H1 (cell line): ENCODE data around the gene HLA-DPA1.

Source experiments
- BCL11A ChIP-seq, 2 experiments: IDR thresholded peaks; one replicate each; pipeline ENCODE4 v1.6.1; 2011; ENCODE audit warnings: low read depth in 2 of 2, low read length in 2 of 2, mild to moderate bottlenecking in 2 of 2
- CEBPB ChIP-seq: IDR thresholded peaks from 2 replicates; pipeline ENCODE4 v1.6.1; 2012; ENCODE audit warnings: low read depth, low read length
- CHD2 ChIP-seq: IDR thresholded peaks from 2 replicates; pipeline ENCODE4 v1.6.1; 2012; ENCODE audit warnings: low read length, improper control_type of control experiment
- CTCF ChIP-seq, 3 experiments: IDR thresholded peaks; 1 replicate in 2 of 3; 2 replicates in 1 of 3; pipeline versions ENCODE4 v1.5.1 to v1.6.1; 2011; ENCODE audit warnings: low read length in 3 of 3, mild to moderate bottlenecking in 3 of 3, inconsistent platforms in 2 of 3, low read depth in 1 of 3, moderate library complexity in 1 of 3; ENCODE audit not compliant: insufficient read depth in 1 of 3; ENCODE audit errors: control extremely low read depth in 1 of 3
- GTF2F1 ChIP-seq: IDR thresholded peaks from 2 replicates; pipeline ENCODE4 v1.6.1; 2012; ENCODE audit warnings: low read depth, low read length, improper control_type of control experiment, borderline replicate concordance
- MAX ChIP-seq: IDR thresholded peaks from 2 replicates; pipeline ENCODE4 v1.6.1; 2012; ENCODE audit warnings: inconsistent platforms
- POLR2A ChIP-seq, 2 experiments: IDR thresholded peaks; 1 replicate in 1 of 2; 2 replicates in 1 of 2; pipeline ENCODE4 v1.6.1; 2011; ENCODE audit warnings: low read depth in 2 of 2, low read length in 2 of 2, mild to moderate bottlenecking in 2 of 2; ENCODE audit errors: control extremely low read depth in 1 of 2
- POLR2AphosphoS5 ChIP-seq: IDR thresholded peaks from 2 replicates; pipeline ENCODE4 v1.6.1; 2011; ENCODE audit warnings: low read depth, low read length
- POU5F1 ChIP-seq: IDR thresholded peaks from 2 replicates; pipeline ENCODE4 v1.6.1; 2011; ENCODE audit warnings: low read depth, mild to moderate bottlenecking, low read length, moderate library complexity
- SP1 ChIP-seq: IDR thresholded peaks from 2 replicates; pipeline ENCODE4 v1.6.1; 2011; ENCODE audit warnings: low read depth, low read length

- no peak for TF ChIP-seq GTF2F1
- no peak for TF ChIP-seq CTCF (IDR thresholded peaks at IDR 0.05; ENCODE audit: control extremely low read depth in 1 of 3, insufficient read depth in 1 of 3, low read depth in 1 of 3, low read length in 3 of 3)
- peak; percentile 11; the same call in 1 of the 2 replicates for TF ChIP-seq MAX
- TF ChIP-seq POLR2AphosphoS5, result 0 out of 2 replicates have a peak, but pooled peaks have one; percentile 69
- TF ChIP-seq SP1, result no peak
- TF ChIP-seq POU5F1, result no peak
- no peak for TF ChIP-seq CHD2
- no peak for TF ChIP-seq CEBPB
- no peak for TF ChIP-seq BCL11A (IDR thresholded peaks at IDR 0.05; ENCODE audit: low read depth in 2 of 2, low read length in 2 of 2)
- TF ChIP-seq POLR2A (IDR thresholded peaks at IDR 0.05; ENCODE audit: control extremely low read depth in 1 of 2, low read depth in 2 of 2, low read length in 2 of 2), result peak in 1 of 2 experiments; percentile 31; a peak in 1 of 3 replicates
Observed at GRCh38 chr6:33116417-33116816, 43.0 kb upstream of the HLA-DPA1 start.
